Activated CD4-positive, alpha-beta T cell treated with anti-CD3 and anti-CD28 coated beads for 36 hours (primary cell): ENCODE measurements around the gene CGREF1. TPM values are rescaled to one million over a fixed set of nuclear protein-coding genes. Genes with fewer than 3 reads are reported as not detected.
"Not testable (repeated sequence)": the region's sequence is repeated elsewhere in the genome, so short reads cannot be mapped to it uniquely, and the experiment has no call there.

ENCODE experiments used
- ATAC-seq: fragments of 200-7000 bp; cut with Tn5 transposase; one replicate; pipeline ENCODE4 v1.10.0; 2021; ENCODE audit warnings: mild to moderate bottlenecking, moderate library complexity
- CTCF ChIA-PET: fragments of 350-600 bp; sonication (Branson Sonifier 250); formaldehyde crosslinking; loops from one replicate; lab custom pipeline; 2021; ENCODE audit warnings: antibody characterized with exemption; lab: Charles Lee
- POLR2A ChIA-PET: fragments of 350-600 bp; sonication (Branson Sonifier 250); formaldehyde crosslinking; loops from one replicate; lab custom pipeline; 2021; ENCODE audit warnings: antibody characterized with exemption, inconsistent platforms; lab: Charles Lee
- DNase-seq: peaks from one replicate; pipeline ENCODE4 v3.0.0-alpha.2; 2020
- H3K27ac Mint-ChIP-seq: one replicate; pipeline ENCODE4 v1.8.0; 2021; ENCODE audit warnings: mixed read lengths
- H3K27me3 Mint-ChIP-seq: one replicate; pipeline ENCODE4 v1.8.0; 2021; ENCODE audit warnings: mixed read lengths
- H3K36me3 Mint-ChIP-seq: one replicate; pipeline ENCODE4 v1.8.0; 2021; ENCODE audit warnings: low read depth, mixed read lengths
- H3K4me1 Mint-ChIP-seq: one replicate; pipeline ENCODE4 v1.8.0; 2021; ENCODE audit warnings: mixed read lengths
- H3K4me3 Mint-ChIP-seq: one replicate; pipeline ENCODE4 v1.8.0; 2021; ENCODE audit warnings: mild to moderate bottlenecking, moderate library complexity, mixed read lengths
- H3K9me3 Mint-ChIP-seq: one replicate; pipeline ENCODE4 v1.8.0; 2021; ENCODE audit warnings: low read depth, mixed read lengths
- intact Hi-C, 2 experiments: fragments of 100-400 bp; cut with DNase I in 1 of 2; cut with micrococcal nuclease in 1 of 2; formaldehyde crosslinking; loops; one replicate each; pipeline versions ENCODE4 v1.14.2 to v1.15.1; 2022 to 2024; cut with DNase I, micrococcal nuclease
- total RNA-seq, 2 experiments: library from RNA; stranded (reverse); gene quantifications; one replicate each; pipeline ENCODE4 v1.2.3, GENCODE V29; 2021

Gene CGREF1
- total RNA-seq, 2 experiments from 2014 or later: 6.4 to 7.0 TPM

GRCh38 chr2:27126252-27126710 is 7.4 kb upstream of the CGREF1 start:
- no peak overlapping the region for H3K4me3 Mint-ChIP-seq
- ChIA-PET POLR2A (no interaction called here), CTCF (interaction anchor here (0.6 to 1.3 kb wide), 3 partner anchors 65 to 183 kb away, joined by 3 to 4 read pairs (median 3); no protein-coding TSS in a partner anchor)
- intact Hi-C loops: no loop called here
- H3K27ac Mint-ChIP-seq: no peak overlapping the region
- ATAC-seq (no peak), DNase-seq (no peak)
- H3K27me3 Mint-ChIP-seq: no peaks in the 10 kb centered on the region
- H3K36me3 Mint-ChIP-seq: peaks cover 9% of the 10 kb centered on the region
- peaks cover 9% of the 10 kb centered on the region for H3K4me1 Mint-ChIP-seq
- H3K9me3 Mint-ChIP-seq: no peaks in the 10 kb centered on the region

GRCh38 chr2:27125104-27125503 is 6.2 kb upstream of the CGREF1 start:
- ChIA-PET POLR2A (no interaction called here), CTCF (interaction anchor here (0.9 to 1.5 kb wide), 6 partner anchors 14 to 181 kb away, joined by 3 to 6 read pairs (median 4); partner anchors contain the start of gene KHK)
- no peak for DNase-seq
- Mint-ChIP-seq H3K4me3 (no peak overlapping the region), H3K4me1 (peaks cover 9% of the 10 kb centered on the region), H3K27me3 (peaks cover 4% of the 10 kb centered on the region), H3K9me3 (no peaks in the 10 kb centered on the region), H3K36me3 (peaks cover 2% of the 10 kb centered on the region), H3K27ac (no peak overlapping the region)
- intact Hi-C loops: no loop called here
- ATAC-seq: no peak

- POLR2A ChIA-PET: interaction anchor here (1.4 kb wide), 1 partner anchor 10 kb away, joined by 7 read pairs; the partner anchor contains the start of gene PREB
- peaks cover 15% of the 10 kb centered on the region for H3K27me3 Mint-ChIP-seq
- peak within 1 kb of the TSS; percentile 74 for H3K27ac Mint-ChIP-seq
These were observed 4.6 kb upstream of the CGREF1 start, which contains the start of gene ABHD1 for GRCh38 chr2:27123302-27124150. Gene ABHD1 (plus strand): TSS chr2:27123815. CDS start chr2:27123949, 134 bp downstream.

GRCh38 chr2:27122791-27123190 is 3.9 kb upstream of the CGREF1 start:
- Mint-ChIP-seq H3K36me3 (no peaks in the 10 kb centered on the region), H3K27ac (no peak overlapping the region), H3K27me3 (peaks cover 19% of the 10 kb centered on the region), H3K4me3 (peak overlapping the region; percentile 73), H3K9me3 (no peaks in the 10 kb centered on the region), H3K4me1 (peaks cover 19% of the 10 kb centered on the region)
- DNase-seq: no peak
- ATAC-seq: no peak
- intact Hi-C loops: loop anchor here in 1 of 2 experiments (1.0 to 2.0 kb wide), 3 partner anchors 12 to 94 kb away; partner anchors contain the start of genes CAD and PREB
- ChIA-PET POLR2A (no interaction called here), CTCF (interaction anchor here (0.9 to 2.1 kb wide), 4 partner anchors 11 to 231 kb away, joined by 3 to 15 read pairs (median 4); partner anchors contain the start of gene PREB)

More at GRCh38 chr2:27123302-27124150, 4.6 kb upstream of the CGREF1 start, which contains the start of gene ABHD1:
- ATAC-seq: peak; percentile 79
- CTCF ChIA-PET: interaction anchor here (0.5 to 2.1 kb wide), 8 partner anchors 10 to 463 kb away, joined by 3 to 15 read pairs (median 4); partner anchors contain the start of gene PREB
- Mint-ChIP-seq H3K36me3 (no peaks in the 10 kb centered on the region), H3K4me1 (peaks cover 16% of the 10 kb centered on the region), H3K4me3 (peak within 1 kb of the TSS; percentile 73), H3K9me3 (no peaks in the 10 kb centered on the region)
- DNase-seq: peak; percentile 72
- intact Hi-C loops: loop anchor here in 1 of 2 experiments (1.0 to 2.0 kb wide), 3 partner anchors 11 to 93 kb away; partner anchors contain the start of genes CAD and PREB

- ChIA-PET CTCF (interaction anchor here (0.6 kb wide), 1 partner anchor 1377 kb away, joined by 3 read pairs; no protein-coding TSS in a partner anchor), POLR2A (no interaction called here)
- Mint-ChIP-seq H3K9me3 (no peaks in the 10 kb centered on the region), H3K27ac (no peak overlapping the region), H3K4me3 (no peak overlapping the region), H3K4me1 (peaks cover 19% of the 10 kb centered on the region), H3K27me3 (peaks cover 19% of the 10 kb centered on the region), H3K36me3 (no peaks in the 10 kb centered on the region)
- no peak for ATAC-seq
- DNase-seq: no peak
- intact Hi-C loops: loop anchor here in 1 of 2 experiments (2.0 kb wide), 1 partner anchor 95 kb away; the partner anchor contains the start of gene CAD
These were observed 3.0 kb upstream of the CGREF1 start for GRCh38 chr2:27121906-27122305.

GRCh38 chr2:27119330-27119670 is 372 bp upstream of the CGREF1 start:
- peak overlapping the region; percentile 78 for H3K4me3 Mint-ChIP-seq
- peak overlapping the region; percentile 76 for H3K27ac Mint-ChIP-seq
- POLR2A ChIA-PET, H3K9me3 Mint-ChIP-seq, intact Hi-C loops, CTCF ChIA-PET, DNase-seq, H3K36me3 Mint-ChIP-seq, ATAC-seq: not testable (repeated sequence)
- H3K27me3 Mint-ChIP-seq: peaks cover 19% of the 10 kb centered on the region
- peaks cover 19% of the 10 kb centered on the region for H3K4me1 Mint-ChIP-seq

GRCh38 chr2:27117995-27118524 is 868 bp downstream of the CGREF1 start:
- H3K4me3 Mint-ChIP-seq: peak overlapping the region; percentile 64
- no peak for ATAC-seq
- POLR2A ChIA-PET: no interaction called here
- no peak for DNase-seq
- CTCF ChIA-PET: interaction anchor here (0.8 kb wide), 1 partner anchor 10 kb away, joined by 3 read pairs; no protein-coding TSS in a partner anchor
- no peaks in the 10 kb centered on the region for H3K36me3 Mint-ChIP-seq
- H3K27ac Mint-ChIP-seq: no peak overlapping the region
- H3K27me3 Mint-ChIP-seq: peaks cover 19% of the 10 kb centered on the region
- peaks cover 12% of the 10 kb centered on the region for H3K4me1 Mint-ChIP-seq
- intact Hi-C loops: no loop called here
- H3K9me3 Mint-ChIP-seq: no peaks in the 10 kb centered on the region

- intact Hi-C loops: no loop called here
- Mint-ChIP-seq H3K4me3 (no peak overlapping the region), H3K27ac (no peak overlapping the region), H3K36me3 (no peaks in the 10 kb centered on the region), H3K4me1 (peaks cover 10% of the 10 kb centered on the region), H3K27me3 (peaks cover 15% of the 10 kb centered on the region), H3K9me3 (no peaks in the 10 kb centered on the region)
- no peak for DNase-seq
- ChIA-PET CTCF (interaction anchor here (0.6 to 2.6 kb wide), 2 partner anchors 19 to 51 kb away, joined by 4 to 6 read pairs; partner anchors contain the start of gene PREB), POLR2A (no interaction called here)
- no peak for ATAC-seq
These were observed 3.4 kb downstream of the CGREF1 start for GRCh38 chr2:27115519-27115918.

GRCh38 chr2:27111392-27112078 is 7.4 kb downstream of the CGREF1 start:
- POLR2A ChIA-PET, DNase-seq, H3K27me3 Mint-ChIP-seq, H3K4me3 Mint-ChIP-seq, H3K4me1 Mint-ChIP-seq, H3K9me3 Mint-ChIP-seq, ATAC-seq, H3K36me3 Mint-ChIP-seq, intact Hi-C loops, H3K27ac Mint-ChIP-seq: not testable (repeated sequence)
- CTCF ChIA-PET: interaction anchor here (0.6 to 1.0 kb wide), 4 partner anchors 13 to 240 kb away, joined by 3 to 6 read pairs (median 4); partner anchors contain the start of gene PREB

- CTCF ChIA-PET: interaction anchor here (0.6 to 0.8 kb wide), 3 partner anchors 14 to 241 kb away, joined by 3 to 6 read pairs (median 4); partner anchors contain the start of gene PREB
- H3K4me1 Mint-ChIP-seq, POLR2A ChIA-PET: not testable (repeated sequence)
These were observed 8.2 kb downstream of the CGREF1 start for GRCh38 chr2:27110603-27111352.

More at GRCh38 chr2:27110603-27111352, 8.2 kb downstream of the CGREF1 start:
- H3K27me3 Mint-ChIP-seq, DNase-seq, ATAC-seq, intact Hi-C loops, H3K9me3 Mint-ChIP-seq, H3K27ac Mint-ChIP-seq, H3K36me3 Mint-ChIP-seq, H3K4me3 Mint-ChIP-seq: not testable (repeated sequence)
